ENCODE data around the gene TRPC4.

Gene TRPC4

DNA sequence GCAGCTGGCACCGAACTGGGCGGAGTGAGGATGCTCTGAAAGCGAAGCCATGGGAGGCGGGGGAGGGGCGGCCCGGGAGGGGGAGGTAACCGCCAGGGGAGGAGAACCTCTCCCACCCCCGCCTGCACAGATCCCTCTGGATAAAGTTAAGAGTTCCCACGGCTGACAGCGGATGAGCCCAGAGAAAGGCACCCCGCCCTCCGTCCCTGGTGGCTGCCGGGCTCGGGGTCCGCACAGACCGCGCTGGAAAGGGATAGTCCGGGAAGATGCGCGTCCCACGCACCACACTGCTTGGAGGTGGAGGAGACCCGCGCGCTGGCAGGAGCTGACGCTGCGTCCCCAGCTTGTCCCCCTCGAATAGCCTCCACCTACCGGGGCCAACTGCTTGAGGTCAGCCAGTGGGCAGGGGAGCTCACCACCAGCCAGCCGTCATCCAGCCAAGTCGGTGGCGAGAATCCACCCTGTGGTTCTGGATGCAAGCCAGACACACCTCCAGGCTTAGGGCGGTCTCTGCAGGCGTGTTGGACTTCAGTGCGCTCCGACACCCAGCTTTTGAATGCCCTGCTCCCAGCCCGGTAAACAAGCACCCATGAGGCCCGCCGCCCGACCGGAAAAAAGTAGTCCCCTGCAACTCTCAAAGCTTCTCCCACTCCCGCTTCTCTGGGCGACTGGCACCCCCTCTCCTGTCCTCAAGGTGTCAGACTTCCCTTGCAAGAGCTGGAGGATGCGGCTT lies at the start of gene TRPC4:
Gene TRPC4 (minus strand): TSS at position 17 of the 733 bp plus-strand sequence. CDS start 86,439 bp downstream, outside the sequence.
- DNase-seq (ENCODE audit: low spot score), result no peak

DNA sequence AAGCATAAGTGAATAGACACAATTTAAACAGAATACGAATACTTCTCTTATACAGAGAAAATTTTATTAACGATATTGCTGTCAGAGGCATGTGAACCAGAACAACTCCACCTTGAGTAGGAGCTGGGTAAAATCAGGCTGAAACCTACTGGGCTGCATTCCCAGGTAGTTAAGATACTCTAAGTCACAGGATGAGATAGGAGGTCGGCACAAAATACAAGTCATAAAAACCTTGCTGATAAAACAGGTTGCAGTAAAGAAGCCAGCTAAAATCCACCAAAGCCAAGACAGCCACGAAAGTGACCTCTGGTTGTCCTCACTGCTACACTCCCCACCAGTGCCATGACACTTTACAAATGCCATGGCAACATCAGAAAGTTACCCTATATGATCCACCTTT lies 49.2 kb upstream of the TRPC4 start:
- DNase-seq (ENCODE audit: low spot score), result no peak

- DNase-seq (ENCODE audit: low spot score), result no peak
Measured at GRCh38 chr13:37918116-37918714, 48.6 kb upstream of the TRPC4 start.

DNA sequence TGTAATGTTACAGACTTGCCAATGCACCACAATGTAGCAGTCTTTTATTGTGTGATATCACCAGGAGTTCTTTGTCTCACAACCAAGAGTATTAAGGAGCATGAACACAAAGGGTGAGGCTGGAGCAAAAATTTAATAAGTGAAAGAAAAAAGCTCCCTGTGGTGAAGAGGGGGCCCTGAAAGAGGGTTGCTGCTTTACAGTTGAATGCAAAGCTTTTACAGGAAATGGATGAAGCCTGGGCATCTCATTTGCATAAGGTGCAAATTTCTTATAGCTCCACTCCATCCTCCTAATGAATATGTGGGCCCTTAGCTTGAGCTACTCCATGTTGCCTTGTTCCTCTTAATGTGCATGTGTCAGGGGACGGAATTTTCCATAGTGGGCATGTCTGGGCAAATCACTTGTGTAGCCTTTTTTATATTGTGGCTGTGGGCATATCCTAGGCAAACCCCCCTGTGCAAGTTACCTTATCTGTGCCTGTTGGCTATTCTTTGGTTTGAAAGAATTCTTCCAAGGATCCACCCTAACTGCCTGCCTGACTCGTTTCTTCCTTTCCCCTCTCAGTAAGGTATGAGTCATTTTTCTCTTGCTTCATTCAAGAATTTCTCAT lies 45.3 kb upstream of the TRPC4 start:
- no peak for DNase-seq (ENCODE audit: low spot score)

- DNase-seq (ENCODE audit: low spot score), result no peak
Measured at GRCh38 chr13:37910790-37911189, 41.2 kb upstream of the TRPC4 start.

DNA sequence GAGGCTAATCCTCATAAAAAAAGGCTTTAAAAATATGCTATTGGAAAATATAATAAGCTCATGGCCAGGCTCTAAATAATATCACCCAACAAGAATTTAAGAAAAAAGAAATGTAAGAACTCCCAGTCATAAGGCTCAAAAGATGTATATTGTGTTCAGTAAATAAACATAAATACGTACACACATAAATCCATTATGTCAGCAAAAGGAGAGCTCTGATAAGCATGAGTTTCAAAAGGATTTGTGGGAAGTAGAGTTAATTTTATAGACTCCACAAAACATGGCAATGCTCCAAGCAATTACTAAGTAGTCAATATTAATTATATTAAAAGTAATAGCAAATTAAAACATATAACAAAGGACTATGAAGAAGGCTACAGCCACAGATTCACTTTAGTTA lies 37.3 kb upstream of the TRPC4 start:
- DNase-seq (ENCODE audit: low spot score), result no peak

DNA sequence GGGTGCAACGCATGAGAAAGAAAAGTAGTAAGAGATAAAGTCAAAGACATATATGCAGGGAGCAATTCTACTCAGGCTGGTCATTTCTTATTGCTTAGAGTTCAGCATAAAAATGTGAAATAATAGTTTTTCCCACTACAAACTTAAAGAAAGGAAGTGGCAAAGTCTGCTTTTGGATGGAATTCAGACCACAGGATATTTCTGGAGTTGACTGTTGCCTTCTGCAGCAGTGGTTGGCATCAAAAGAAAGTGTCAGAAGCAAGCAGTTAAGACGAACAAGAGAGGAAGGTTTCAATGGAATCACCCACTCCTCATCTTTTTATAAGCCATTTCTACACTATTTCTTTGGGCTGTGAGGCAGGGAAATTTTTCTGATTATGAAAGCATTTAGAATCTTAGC lies 36.2 kb upstream of the TRPC4 start:
- no peak for DNase-seq (ENCODE audit: low spot score)

DNA sequence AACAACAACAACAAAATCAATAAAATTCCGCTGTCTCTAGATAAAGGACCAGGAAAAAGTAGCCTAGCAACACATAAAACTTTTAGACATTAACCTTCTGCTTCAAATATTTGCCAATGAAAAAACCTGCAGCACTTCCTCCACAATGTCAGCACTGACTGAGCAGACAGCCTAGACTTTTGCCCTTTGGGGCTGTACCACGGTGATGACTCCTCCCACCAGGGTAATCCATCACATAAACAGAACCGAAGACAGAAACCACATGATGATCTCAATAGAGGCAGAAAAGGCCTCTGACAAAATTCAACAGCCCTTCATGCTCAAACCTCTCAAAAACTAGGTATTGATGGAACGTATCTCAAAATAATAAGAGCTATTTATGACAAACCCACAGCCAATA lies 30.2 kb upstream of the TRPC4 start:
- DNase-seq (ENCODE audit: low spot score), result no peak

DNA sequence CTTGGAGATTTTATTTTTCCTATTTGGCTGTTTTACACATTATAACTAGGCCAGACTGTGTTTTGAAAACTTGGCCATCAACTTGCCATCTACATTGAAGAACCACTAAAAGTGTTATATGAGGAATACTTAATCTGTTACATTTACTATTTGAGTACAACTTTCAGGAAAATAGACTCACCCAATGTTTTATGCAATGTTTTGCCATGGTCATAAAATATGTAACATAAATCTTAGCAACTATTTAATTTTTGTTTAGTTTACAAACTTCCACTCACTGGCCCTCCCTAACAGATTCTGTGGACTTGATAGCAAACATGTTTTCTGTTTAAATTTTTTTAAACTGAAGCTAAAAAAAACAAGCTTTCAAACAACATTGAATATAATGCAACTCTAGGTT lies 23.7 kb upstream of the TRPC4 start:
- no peak for DNase-seq (ENCODE audit: low spot score)

DNA sequence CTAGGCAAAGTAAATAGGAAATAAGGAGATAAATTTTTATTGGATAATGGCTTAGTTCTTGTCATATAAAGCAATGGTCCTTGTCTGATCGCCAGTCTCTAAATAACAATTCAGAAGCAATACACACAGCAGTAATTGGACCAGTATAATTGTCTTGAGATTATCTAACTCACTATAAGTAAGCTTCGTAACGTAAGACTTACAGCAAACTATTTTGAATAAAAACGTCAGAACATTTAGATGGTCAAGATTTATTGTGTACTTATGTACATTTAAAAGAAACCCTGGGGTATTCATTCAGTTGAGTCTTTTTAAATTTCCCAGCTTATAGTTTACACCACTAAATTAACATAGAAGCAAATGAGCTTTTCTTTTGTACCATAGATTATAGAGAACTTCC lies 20.2 kb upstream of the TRPC4 start:
- no peak for DNase-seq (ENCODE audit: low spot score)

- no peak for DNase-seq (ENCODE audit: low spot score)
Measured at GRCh38 chr13:37889102-37889501, 19.5 kb upstream of the TRPC4 start.

- DNase-seq (ENCODE audit: low spot score), result no peak
Measured at GRCh38 chr13:37886879-37887278, 17.3 kb upstream of the TRPC4 start.

GRCh38 chr13:37884674-37885073 lies 15.1 kb upstream of the TRPC4 start:
- DNase-seq (ENCODE audit: low spot score), result no peak

DNA sequence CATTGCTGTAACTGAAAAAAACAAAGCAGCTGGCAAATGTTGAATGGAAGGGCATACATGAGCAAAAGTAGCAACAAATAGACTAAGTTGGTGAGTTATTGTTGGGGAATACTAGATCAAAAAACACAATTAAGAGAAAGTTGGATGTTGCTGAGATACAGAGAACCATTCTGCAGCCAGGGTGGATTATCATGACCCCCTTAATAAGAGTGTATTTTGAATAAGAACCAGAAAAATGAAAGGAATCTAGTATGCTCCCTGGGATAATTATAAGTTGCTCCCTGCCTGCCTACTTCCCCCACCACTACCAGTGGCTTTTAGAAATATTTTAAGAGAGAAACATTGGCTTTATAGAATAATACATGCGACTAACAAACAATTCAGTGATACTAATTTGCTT lies 14.5 kb upstream of the TRPC4 start:
- DNase-seq (ENCODE audit: low spot score), result no peak

- no peak for DNase-seq (ENCODE audit: low spot score)
Measured at GRCh38 chr13:37878921-37879320, 9.3 kb upstream of the TRPC4 start.

GRCh38 chr13:37878496-37878895 lies 8.9 kb upstream of the TRPC4 start:
- no peak for DNase-seq (ENCODE audit: low spot score)

DNA sequence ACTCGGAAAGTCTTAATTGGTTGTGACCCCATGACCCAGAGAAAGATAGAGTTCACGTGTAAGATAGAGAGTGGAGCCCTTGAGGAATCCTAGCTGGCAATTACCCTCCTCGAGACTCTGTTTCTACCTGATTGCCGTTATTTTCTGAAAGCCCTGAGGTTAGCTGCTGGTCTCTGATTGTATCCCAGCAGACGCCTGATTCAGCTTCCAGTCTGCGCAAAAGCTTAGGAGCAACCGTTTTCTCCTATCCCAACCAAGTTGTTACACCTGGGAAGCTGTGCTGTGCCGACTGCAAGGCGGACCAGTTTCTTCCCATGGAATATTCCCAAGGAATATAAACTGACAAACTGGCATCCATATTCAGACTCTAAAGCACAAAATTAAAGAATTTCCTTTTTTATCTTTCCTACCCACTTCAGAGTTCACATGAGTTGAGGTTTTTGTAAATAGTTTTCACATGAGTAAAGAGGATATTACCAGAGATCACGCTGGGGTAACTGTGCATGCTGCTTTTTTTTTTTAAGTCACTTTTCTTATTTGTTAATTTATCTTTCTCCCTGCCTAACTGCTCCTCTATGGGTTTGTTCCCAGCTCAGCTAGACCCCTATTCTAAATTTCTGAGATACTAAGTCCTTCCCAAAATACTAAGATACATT lies 1.5 kb upstream of the TRPC4 start:
- no peak for DNase-seq (ENCODE audit: low spot score)

DNA sequence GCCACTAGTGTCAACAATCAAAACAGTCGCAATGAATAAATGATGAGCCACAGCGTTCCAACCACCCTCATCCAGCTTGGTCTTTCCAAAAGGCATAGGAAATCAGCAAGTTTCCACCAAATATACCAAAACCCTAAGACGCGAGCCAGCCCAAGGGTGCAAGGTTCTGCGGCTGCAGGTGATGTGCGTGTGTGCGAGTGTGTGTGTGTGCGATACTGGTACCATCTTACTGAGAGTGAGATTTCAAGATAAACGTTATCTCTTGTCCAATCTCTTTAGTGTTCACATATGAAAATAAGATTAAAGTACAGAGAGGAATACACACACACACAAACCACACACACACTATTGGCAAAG lies 895 bp upstream of the TRPC4 start:
- DNase-seq (ENCODE audit: low spot score), result no peak

- DNase-seq (ENCODE audit: low spot score), result no peak
Measured at GRCh38 chr13:37869506-37869755, 141 bp downstream of the TRPC4 start.

DNA sequence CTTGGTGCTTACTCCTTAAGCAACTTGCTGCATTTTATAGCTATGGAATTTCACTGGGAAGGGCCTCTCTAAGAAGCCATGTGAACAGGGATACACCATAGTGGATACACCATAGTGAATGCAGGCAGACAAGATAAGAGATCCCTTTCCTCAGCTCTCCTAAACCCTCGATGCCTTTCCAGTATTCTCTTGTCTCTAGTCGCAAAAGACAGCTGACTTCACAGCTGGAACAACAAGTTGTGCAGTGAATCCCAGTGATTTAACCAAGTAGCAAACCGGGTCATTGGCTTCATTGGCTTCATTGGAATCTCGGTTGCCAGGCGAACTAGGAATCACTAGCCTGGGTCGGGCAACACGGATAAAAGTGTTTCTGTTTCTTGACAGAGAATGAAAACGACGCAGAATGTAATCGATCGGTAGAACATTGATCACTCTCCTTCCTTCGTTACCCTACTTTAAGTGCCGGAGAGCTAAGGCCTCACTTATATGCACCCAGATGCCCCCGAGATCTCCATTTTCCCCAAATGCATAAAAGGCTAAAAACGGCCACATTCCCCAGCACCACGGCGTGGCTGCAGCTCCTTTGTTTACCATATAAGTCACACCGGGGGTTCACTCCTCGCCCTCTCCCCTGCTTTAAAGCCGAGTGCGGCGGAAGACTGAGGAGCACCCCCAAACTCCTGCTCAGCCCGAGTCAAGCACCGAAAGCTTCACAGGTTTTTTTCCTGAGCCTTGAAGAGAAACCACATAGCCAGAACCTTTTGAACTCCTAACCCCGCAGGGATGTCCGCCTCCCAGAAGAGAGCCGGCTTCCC lies 674 bp downstream of the TRPC4 start:
- DNase-seq (ENCODE audit: low spot score), result no peak

- no peak for DNase-seq (ENCODE audit: low spot score)
Measured at GRCh38 chr13:37863708-37864107, 5.9 kb downstream of the TRPC4 start.

GRCh38 chr13:37835392-37835791 lies 34.2 kb downstream of the TRPC4 start:
- DNase-seq (ENCODE audit: low spot score), result no peak

DNA sequence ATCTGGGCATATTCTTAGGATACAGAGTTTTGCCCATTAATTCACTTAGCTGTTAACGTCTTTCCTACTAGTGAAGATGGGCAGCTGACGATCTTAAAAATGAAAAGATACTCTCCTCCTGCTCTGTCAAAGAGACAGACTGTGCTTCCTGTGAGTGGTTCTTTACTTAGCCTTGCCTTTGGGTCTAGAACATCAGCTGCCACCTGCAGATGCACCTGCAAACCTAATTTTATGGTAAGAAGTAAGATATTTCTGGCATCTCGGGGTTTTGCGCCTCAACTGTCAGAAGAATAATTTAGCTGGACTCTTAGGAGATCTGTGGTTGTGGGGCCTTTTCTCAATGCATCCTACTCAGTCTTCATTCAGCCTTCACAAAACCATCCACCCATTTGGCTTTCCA lies 36.2 kb downstream of the TRPC4 start:
- DNase-seq (ENCODE audit: low spot score), result no peak
